ENCODE measurements around the gene HSPB1.
"Not testable (repeated sequence)": the region's sequence is repeated elsewhere in the genome, so short reads cannot be mapped to it uniquely, and the experiment has no call there.

HSPB1 gene

GRCh38 chr7:76302347-76303201 is at the start of gene HSPB1:
Gene HSPB1, plus strand, starts transcription at chr7:76302673. Its CDS starts 40 bp downstream, at chr7:76302713.
- peak; percentile 61 for DNase-seq (ENCODE audit: low read depth)

DNA sequence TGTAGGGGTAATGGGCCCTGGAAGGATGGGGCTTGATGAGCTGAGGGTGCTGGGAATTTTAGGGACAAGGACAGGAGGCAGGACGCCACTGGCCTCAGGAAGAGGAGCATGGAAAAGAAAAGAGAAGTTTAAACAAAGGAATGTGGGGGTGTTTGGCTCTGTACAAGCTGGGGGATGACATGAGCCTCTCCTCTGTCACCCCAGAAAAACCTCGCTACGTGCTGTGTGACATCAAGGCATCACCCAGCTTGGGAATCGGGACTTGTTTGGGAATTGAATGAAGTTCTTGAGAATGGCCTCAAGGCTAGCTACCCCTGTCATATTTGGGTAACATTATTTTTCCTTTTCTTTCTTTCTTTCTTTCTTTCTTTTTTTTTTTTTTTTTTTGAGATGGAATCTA is 47.7 kb upstream of the HSPB1 start:
- DNase-seq (ENCODE audit: low read depth): no peak

GRCh38 chr7:76257973-76258372 is 44.5 kb upstream of the HSPB1 start:
- DNase-seq (ENCODE audit: low read depth): no peak

DNA sequence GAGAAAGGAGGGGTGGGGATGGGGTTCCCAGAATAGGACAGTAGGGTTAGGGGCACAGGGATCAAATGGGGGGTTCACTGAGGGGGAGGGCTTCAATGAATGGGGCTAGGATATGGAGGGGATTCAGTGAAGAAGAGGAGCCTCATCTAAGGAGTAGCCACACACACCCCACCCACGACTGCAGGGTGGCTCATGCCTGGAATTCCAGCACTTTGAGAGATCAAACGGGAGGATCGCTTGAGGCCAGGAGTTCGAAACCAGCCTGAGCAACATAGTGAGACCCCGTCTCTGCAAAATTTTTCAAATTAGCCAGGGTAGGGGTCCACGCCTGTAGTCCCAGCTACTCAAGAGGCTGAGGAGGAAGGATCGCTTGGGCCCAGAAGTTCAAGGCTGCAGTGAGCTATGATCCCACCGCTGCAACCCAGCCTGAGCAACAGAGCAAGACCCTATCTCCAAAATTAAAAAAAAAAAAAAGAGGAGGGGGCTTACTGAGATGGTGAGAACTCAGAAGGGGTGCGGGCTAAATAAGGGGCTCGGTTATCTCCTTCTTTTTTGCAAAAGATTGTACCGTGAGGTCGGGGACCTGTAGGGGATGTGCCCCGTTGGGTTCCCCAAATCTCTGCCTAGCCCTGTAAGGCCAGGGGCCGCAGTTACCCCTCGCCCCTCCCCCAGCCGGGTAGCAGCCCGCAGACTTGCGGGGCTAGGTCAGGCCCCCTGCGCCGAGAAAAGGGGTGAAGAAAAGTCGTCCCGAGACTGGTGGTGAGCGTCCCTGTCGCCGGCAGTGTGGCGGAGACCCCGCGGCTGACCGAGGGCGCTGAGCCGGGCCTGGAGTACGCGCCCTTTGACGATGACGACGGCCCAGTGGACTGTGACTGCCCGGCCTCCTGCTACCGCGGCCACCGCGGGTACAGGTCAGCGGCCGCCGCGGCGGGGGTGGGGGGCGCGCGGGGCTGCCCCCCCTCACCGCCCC is 43.1 kb upstream of the HSPB1 start:
- DNase-seq (ENCODE audit: low read depth): no peak

DNA sequence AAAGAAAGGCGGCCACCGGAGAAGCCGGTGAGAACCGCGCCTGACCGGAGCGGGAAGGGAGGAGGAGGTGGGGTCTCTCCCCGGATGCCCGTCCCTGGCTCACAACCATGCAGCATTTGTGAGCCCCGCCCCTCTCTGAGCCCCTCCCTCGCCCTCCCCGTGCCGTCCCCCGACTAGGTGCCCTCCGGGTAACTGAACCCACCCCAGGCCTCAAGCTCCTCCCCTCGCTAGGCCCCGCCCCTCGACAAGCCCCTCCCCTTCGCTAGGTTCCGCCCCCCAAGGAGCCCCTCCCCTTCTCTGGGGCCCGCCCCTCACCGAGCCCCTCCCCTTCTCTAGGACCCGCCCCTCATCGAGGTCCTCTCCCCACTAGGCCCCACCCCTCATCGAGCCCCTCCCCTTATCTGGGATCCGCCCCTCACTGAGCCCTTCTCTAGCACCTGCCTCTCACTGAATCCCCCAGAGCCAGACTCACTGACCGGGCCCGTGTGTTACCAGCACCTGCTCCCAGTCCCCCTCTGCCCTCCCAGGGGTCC is 42.2 kb upstream of the HSPB1 start:
- peak; percentile 37 for DNase-seq (ENCODE audit: low read depth)

GRCh38 chr7:76261329-76261728 is 41.1 kb upstream of the HSPB1 start:
- no peak for DNase-seq (ENCODE audit: low read depth)

DNA sequence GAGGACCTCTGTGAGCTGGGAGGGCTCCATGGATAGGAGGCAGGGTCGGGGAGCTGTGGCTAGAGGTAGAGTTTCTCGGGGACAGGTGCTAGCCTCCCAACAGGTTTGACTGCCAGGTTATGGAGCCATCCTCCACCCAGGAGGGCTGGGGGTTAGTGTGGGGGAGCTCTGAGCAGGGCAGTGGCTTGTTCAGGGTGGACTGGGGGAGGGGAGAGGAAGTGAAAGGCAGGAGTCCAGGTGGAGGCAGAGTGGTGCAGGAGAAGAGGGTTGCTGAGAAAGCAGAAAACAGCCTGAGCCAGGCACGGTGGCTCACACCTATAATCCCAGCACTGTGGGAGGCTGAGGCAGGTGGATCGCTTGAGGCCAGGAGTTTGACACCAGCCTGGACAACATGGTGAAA is 40.5 kb upstream of the HSPB1 start:
- no peak for DNase-seq (ENCODE audit: low read depth)

- no peak for DNase-seq (ENCODE audit: low read depth)
Measured at GRCh38 chr7:76262683-76263402, 39.6 kb upstream of the HSPB1 start.

DNA sequence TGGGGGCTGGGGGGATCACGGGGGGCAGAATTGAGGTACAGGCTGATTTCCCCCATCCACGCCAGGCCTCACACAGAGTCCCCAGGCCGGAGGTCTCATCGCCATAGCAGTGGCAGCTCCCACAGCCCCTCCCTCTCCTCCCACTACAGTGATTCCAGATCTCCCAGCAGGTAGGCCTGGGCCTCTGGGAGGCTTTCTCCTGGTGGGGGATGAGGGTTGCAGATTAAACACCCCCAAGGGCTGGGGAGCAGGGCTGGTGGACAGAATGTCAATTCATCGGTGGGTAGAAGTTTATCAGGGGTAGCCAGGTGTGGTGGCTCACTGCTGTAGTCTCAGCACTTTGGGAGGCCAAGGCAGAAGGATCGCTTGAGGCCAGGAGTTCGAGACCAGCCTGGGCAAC is 37.2 kb upstream of the HSPB1 start:
- DNase-seq (ENCODE audit: low read depth): no peak

- no peak for DNase-seq (ENCODE audit: low read depth)
Measured at GRCh38 chr7:76267107-76267893, 35.2 kb upstream of the HSPB1 start.

DNA sequence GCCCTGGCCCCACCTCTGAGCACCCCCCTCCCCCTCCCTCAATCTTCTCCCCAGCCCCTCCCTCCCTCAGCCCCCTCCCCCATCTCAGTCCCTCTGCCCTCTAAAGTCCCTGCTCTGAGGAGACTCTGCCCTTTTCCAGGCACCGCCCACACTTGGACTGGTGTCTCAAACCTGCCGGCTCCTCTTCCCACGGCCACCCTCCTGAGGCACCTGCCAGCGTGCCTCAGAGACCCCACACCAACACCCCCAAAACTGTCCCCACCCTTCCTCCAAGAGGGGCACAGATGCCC is 34.6 kb upstream of the HSPB1 start:
- no peak for DNase-seq (ENCODE audit: low read depth)

DNA sequence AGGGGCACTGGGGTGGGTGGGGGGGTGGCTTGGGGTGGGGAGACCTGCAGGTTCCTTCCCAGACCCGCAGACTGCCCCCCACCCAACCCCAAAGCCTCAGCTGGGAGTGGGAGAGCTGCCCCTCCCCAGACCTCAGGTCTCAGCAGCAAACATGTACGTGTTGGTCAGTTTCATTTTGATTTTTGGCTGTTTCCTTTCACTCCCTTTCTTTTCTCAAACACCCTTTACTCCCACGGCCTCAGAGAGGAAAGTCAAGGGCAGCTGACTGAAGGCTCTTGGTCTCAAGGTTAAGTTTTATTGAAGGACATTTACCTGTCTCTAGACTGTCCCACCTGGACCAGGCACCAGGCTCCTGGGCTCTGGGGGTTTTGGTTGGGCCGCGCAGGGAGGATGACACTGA is 34.1 kb upstream of the HSPB1 start:
- no peak for DNase-seq (ENCODE audit: low read depth)

DNA sequence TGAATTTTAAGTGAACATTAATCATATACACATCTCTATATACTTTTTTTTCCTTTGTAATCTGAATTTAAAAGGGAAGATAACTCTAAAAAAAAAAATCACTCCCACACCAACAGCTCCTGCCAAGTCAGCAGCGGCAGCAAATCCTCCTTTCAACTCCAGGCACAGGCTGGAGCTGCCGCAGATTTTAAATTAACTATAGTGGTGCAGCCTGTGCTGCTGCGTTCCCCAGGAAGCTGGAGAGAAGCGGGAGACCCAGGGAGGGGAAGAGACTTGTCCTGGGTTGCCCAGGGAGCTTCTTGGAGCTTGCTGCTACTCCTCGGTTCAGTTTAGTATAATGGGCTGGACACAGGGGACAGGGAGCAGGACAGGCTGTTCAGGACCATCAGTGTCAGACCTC is 32.6 kb upstream of the HSPB1 start:
- DNase-seq (ENCODE audit: low read depth): no peak

GRCh38 chr7:76271384-76271783 is 31.1 kb upstream of the HSPB1 start:
- DNase-seq (ENCODE audit: low read depth): not testable (repeated sequence)

DNA sequence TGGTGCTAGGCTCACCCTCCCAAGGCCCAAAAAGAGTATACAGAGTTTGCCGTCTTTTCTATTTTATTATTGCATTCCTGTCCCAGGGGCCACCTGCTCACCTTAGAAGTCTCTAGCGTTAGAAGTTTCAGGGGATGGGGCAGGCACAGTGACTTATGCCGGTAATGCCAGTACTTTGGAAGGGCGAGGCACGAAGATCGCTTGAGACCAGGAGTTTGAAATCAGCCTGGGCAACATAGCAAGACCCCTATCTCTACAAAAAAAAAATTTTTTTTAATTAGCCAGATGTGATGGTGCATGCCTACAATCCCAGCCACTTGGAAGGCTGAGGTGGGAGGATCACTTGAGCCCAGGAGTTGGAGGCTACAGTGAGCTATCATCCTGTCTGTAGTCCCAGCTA is 30.3 kb upstream of the HSPB1 start:
- no peak for DNase-seq (ENCODE audit: low read depth)

DNA sequence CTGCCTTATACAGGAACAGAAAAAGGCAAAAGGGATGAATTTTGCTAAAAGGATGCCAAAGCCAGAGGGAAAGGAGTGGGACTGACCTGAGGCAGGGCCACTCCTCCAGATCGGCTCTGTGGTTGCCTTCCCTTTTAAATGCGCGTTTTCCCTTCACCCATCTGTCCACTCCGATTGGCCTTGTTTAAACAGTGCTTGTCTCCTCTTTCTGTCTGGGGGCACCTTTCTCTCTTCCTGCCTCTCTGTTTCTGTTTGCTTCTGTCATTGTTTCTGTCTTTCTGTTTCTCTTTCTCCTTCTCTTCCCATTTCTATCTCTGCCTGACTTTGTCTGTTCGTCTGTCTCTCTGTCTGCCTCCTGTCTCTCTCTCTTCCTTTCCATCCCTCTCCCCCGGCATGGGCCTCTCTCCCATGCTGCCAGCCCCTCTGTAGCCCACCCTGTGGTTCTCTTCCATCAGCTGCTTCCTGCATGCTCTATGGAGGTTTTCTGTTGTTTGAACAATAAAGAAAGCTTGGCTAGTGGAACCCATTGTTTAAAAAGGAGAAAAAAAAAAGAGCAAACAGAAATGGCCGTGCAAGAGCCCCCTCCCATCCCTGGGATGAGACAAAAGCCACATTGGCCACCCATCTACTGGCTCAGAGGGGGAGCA is 29.5 kb upstream of the HSPB1 start:
- no peak for DNase-seq (ENCODE audit: low read depth)

DNA sequence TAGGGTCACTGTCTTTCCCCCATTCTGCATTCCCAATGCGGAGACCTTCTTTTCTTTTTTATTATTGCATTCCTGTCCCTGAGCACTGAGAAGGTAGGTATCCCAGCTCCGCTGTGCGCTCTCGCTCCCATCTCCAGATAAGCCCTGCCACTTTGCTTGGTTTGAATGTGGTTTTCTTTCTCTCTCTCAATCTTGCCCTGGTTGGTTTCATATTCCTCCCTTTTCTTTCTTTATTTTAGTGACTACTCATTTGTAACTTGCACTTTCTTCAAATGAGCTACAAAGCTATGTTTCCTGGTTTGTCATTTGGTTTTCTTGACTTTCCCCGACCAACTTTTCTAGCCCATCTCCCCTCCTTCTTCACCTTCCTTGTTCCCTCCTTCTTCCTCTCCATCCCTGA is 29.0 kb upstream of the HSPB1 start:
- no peak for DNase-seq (ENCODE audit: low read depth)

DNA sequence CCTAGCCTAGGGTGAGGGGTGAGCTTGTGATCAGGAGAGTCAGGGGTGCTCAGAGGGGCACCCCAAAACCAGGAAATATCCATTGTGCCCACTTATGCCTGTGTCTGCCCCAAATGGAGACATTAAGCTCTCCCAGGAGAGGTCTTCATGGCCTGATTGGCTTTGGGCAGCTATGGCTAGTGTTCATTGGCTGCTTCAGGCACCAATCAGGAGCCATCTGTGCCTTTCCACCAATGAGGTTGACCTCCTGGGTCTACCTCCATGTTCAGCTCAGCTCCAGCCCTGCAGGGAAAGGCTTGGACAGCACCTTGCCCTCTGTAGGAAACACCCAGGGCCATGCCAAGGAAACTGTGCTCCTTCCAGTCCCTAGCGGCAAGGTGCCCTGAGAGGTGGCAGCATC is 23.9 kb upstream of the HSPB1 start:
- no peak for DNase-seq (ENCODE audit: low read depth)

DNA sequence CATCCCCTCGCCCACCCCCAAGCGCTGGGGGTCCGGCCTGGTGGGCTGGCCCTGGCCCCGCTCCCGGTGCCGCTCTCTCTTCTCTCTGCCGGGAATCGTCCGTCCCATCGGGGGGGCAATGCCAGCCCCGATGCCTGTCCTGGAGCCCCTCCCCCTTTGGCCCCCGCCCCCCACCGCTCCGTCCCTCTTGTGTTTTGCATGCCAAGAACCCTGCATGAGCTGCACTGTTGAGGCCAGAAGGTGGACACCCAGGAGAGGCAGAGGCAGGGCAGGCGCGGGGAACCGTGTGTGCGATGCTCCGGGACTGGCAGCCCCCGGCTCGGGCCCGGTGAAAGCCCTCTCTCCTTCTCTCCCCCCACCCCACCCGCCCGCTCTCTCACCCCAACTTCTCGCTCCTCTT is 22.1 kb upstream of the HSPB1 start:
- no peak for DNase-seq (ENCODE audit: low read depth)

- DNase-seq (ENCODE audit: low read depth): no peak
Measured at GRCh38 chr7:76281006-76281705, 21.3 kb upstream of the HSPB1 start.

Measured in activated T-cell treated with anti-CD3 and anti-CD28 coated beads for 1 hour (primary cell).